Colonic mucosa (tissue), 4 donors: ENCODE results near the gene ACVR1B. TPM values are rescaled to one million over a fixed set of nuclear protein-coding genes. Genes with fewer than 3 reads are reported as not detected.
A peak's percentile ranks its signal among the peaks of the same experiment; 100 is the strongest.

ENCODE experiments used
- DNase-seq: peaks from one replicate; pipeline ENCODE4 v3.0.0-alpha.2; 2020
- H3K27ac ChIP-seq: fragments of 200-600 bp; one replicate; pipeline ENCODE4 v1.8.0; 2021
- H3K27me3 ChIP-seq: fragments of 200-600 bp; one replicate; pipeline ENCODE4 v1.8.0; 2021
- H3K36me3 ChIP-seq: fragments of 200-600 bp; one replicate; pipeline ENCODE4 v1.8.0; 2021
- H3K4me1 ChIP-seq: fragments of 200-600 bp; one replicate; pipeline ENCODE4 v1.8.0; 2021; ENCODE audit warnings: mild to moderate bottlenecking
- H3K4me3 ChIP-seq: fragments of 200-600 bp; one replicate; pipeline ENCODE4 v1.8.0; 2021
- H3K9ac ChIP-seq, 2 donors: one replicate each; pipeline ENCODE4 v1.7.0; 2013; ENCODE audit warnings: control low read depth in 2 of 2, low read depth in 2 of 2, low read length in 2 of 2
- H3K9me3 ChIP-seq: fragments of 200-600 bp; one replicate; pipeline ENCODE4 v1.8.0; 2021
- intact Hi-C: fragments of 100-400 bp; cut with DNase I; formaldehyde crosslinking; loops from one replicate; pipeline ENCODE4 v1.14.1; 2022
- total RNA-seq, 2 donors: library from RNA; stranded (reverse); fragmentation: NEBNext Ultra II Directional in 1 of 2; extraction: Animal tissue kit (Norgen Biotek cat#: 25700) in 1 of 2; gene quantifications; one replicate each; pipeline ENCODE4 v1.2.1, GENCODE V29; 2021
- TF ChIP-seq, protein P1 (sequence below): fragments of 200-600 bp; IDR thresholded peaks from one replicate; pipeline ENCODE4 v1.8.0; 2022; ENCODE audit warnings: antibody characterized with exemption, mild to moderate bottlenecking
- donor health status: healthy.
- donor health status: DM: no; HTN: no; CAD: no.
- donor health status: DM: no; HTN: no; CAD: no.

ACVR1B gene
- total RNA-seq, 2 donors from 2014 or later = 56.0 to 63.0 TPM

DNA sequence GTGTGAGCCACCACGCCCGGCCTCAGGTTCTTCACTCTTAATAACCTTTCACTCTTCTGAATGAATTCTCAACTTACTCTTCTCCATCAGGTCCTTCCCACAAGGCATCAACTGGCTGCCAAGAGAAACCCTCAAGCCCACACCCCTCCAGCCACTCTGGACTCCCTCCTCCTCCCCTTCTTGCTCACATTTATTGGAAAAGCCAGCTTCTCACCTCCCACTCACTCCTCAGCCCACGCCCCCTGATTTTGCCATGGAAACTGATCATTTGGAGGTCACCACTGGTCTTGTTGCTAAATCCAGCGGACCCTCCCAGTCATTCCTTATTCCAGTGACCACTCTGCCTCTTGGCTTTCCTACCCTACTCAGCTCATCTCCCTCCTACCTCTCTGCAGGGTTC, 17.4 kb upstream of the ACVR1B start:
- Histone ChIP-seq H3K4me3 (no peak overlapping the region), H3K27me3 (no peaks in the 10 kb centered on the region), H3K4me1 (no peaks in the 10 kb centered on the region), H3K36me3 (no peaks in the 10 kb centered on the region), H3K9ac (no peak overlapping the region), H3K9me3 (no peaks in the 10 kb centered on the region), H3K27ac (no peak overlapping the region)
- no peak for DNase-seq
- intact Hi-C loops = no loop called here
- TF ChIP-seq, protein P1, sequence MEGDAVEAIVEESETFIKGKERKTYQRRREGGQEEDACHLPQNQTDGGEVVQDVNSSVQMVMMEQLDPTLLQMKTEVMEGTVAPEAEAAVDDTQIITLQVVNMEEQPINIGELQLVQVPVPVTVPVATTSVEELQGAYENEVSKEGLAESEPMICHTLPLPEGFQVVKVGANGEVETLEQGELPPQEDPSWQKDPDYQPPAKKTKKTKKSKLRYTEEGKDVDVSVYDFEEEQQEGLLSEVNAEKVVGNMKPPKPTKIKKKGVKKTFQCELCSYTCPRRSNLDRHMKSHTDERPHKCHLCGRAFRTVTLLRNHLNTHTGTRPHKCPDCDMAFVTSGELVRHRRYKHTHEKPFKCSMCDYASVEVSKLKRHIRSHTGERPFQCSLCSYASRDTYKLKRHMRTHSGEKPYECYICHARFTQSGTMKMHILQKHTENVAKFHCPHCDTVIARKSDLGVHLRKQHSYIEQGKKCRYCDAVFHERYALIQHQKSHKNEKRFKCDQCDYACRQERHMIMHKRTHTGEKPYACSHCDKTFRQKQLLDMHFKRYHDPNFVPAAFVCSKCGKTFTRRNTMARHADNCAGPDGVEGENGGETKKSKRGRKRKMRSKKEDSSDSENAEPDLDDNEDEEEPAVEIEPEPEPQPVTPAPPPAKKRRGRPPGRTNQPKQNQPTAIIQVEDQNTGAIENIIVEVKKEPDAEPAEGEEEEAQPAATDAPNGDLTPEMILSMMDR = no peak

DNA sequence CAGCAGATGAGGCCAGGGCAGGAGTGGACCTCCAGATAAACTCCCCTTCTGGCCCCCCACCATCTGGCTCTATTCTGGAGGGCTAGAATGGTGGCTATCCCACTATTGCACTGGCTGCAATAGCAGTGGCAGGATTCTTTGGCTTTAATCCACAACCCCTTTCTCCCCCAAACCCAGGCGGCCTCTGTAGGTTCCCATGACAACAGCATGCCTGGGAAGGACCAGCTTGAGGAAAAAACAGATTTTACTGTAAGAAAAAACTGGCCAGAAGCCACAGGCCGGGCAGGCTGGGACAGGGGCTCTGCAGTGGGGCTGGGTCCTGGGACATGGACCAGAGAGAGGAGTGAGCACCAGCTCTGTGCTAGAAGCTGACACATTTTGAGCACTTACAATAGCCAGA, 13.6 kb upstream of the ACVR1B start:
- Histone ChIP-seq H3K27me3 (no peaks in the 10 kb centered on the region), H3K36me3 (no peaks in the 10 kb centered on the region), H3K9me3 (no peaks in the 10 kb centered on the region), H3K4me1 (no peaks in the 10 kb centered on the region), H3K4me3 (no peak overlapping the region), H3K27ac (no peak overlapping the region), H3K9ac (no peak overlapping the region)
- TF ChIP-seq, protein P1 = no peak
- intact Hi-C loops = no loop called here
- DNase-seq = no peak

GRCh38 chr12:51938726-51939125, 12.8 kb upstream of the ACVR1B start:
- H3K27me3 ChIP-seq = no peaks in the 10 kb centered on the region
- H3K9ac ChIP-seq = peak overlapping the region in 1 of 2 donors; percentile 26
- no peaks in the 10 kb centered on the region for H3K36me3 ChIP-seq
- no peaks in the 10 kb centered on the region for H3K9me3 ChIP-seq
- H3K27ac ChIP-seq = no peak overlapping the region
- DNase-seq = no peak
- no peak overlapping the region for H3K4me3 ChIP-seq
- H3K4me1 ChIP-seq = no peaks in the 10 kb centered on the region
- intact Hi-C loops = no loop called here
- TF ChIP-seq, protein P1 = no peak

GRCh38 chr12:51941011-51941581, 10.4 kb upstream of the ACVR1B start:
- no peak overlapping the region for H3K9ac ChIP-seq
- no peaks in the 10 kb centered on the region for H3K27me3 ChIP-seq
- no peak for DNase-seq
- no peaks in the 10 kb centered on the region for H3K9me3 ChIP-seq
- no peaks in the 10 kb centered on the region for H3K4me1 ChIP-seq
- H3K4me3 ChIP-seq = no peak overlapping the region
- no peaks in the 10 kb centered on the region for H3K36me3 ChIP-seq
- TF ChIP-seq, protein P1 = no peak
- H3K27ac ChIP-seq = no peak overlapping the region
- intact Hi-C loops = no loop called here

- H3K36me3 ChIP-seq = no peaks in the 10 kb centered on the region
- no peak overlapping the region for H3K4me3 ChIP-seq
- no peak for DNase-seq
- no peaks in the 10 kb centered on the region for H3K4me1 ChIP-seq
- no peaks in the 10 kb centered on the region for H3K9me3 ChIP-seq
- no peak overlapping the region for H3K27ac ChIP-seq
- H3K27me3 ChIP-seq = no peaks in the 10 kb centered on the region
- no peak overlapping the region for H3K9ac ChIP-seq
- intact Hi-C loops = no loop called here
- TF ChIP-seq, protein P1 = no peak
These were observed 9.9 kb upstream of the ACVR1B start for GRCh38 chr12:51941604-51942003.
